Measurements from ENCODE around the gene CLIC4.
"Not testable (repeated sequence)": the region's sequence is repeated elsewhere in the genome, so short reads cannot be mapped to it uniquely, and the experiment has no call there.

GRCh38 chr1:24794130-24794502 lies 48.9 kb downstream of the CLIC4 start:
- not testable (repeated sequence) for TF ChIP-seq CTCF, POLR2A (IDR thresholded peaks at IDR 0.05)
